Heart left ventricle (tissue), 13 donors: Measurements from ENCODE around the gene UQCC3.

Experiments used
- CTCF ChIP-seq, 12 donors: fragments of 200-600 bp; sonication (generic) in 4 of 12; IDR thresholded peaks; one replicate each; pipeline versions ENCODE4 v1.5.0 to v1.8.0; 2018 to 2022; ENCODE audit warnings: antibody characterized with exemption in 12 of 12, mild to moderate bottlenecking in 5 of 12
- POLR2A ChIP-seq, 2 donors: fragments of 450-650 bp; IDR thresholded peaks; one replicate each; pipeline ENCODE4 v1.6.1; 2017; ENCODE audit warnings: antibody characterized with exemption in 2 of 2, mild to moderate bottlenecking in 2 of 2, moderate library complexity in 2 of 2
- donor health status: ischemic (EF 13 %, LVEDD 7.1; RV severe dilation, severe dysfunction).
- donor health status: DM: no; HTN: yes; CAD: no.
- donor health status: DM: no; HTN: no; CAD: no.
- donor health status: ischemic (EF 25% LVEDD 6.9; RV normal size, moderate dysfunction).
- donor health status: ischemic (EF 25% LVEDD 5.7; RV mildly dilated, moderate dysfunction).
- donor health status: ischemic (EF 35%, LVEDD 5.7; RV mildly dilated, moderate dysfunction).
- donor health status: nonischemic (EF 11% LVEDD 7.7; RV severe dilation, severe dysfunction).
- donor health status: DM: yes; HTN: yes; CAD: no.
- donor health status: PGD.
- donor health status: ischemic (EF 29% LVEDD 5.4; RV normal size, mild dysfunction).
- donor health status: nonischemic (EF 23%, LVEDD 6.1; RV moderate dilation, normal function).

GRCh38 chr11:62664405-62665074 lies 6.9 kb upstream of the UQCC3 start:
- no peak for TF ChIP-seq CTCF (IDR thresholded peaks at IDR 0.05)
- no peak for TF ChIP-seq POLR2A (IDR thresholded peaks at IDR 0.05)
